ENCODE measurements around the gene OR10S1. TPM values are rescaled to one million over a fixed set of nuclear protein-coding genes. Genes with fewer than 3 reads are reported as not detected.
"Not testable (repeated sequence)": the region's sequence is repeated elsewhere in the genome, so short reads cannot be mapped to it uniquely, and the experiment has no call there.

Gene OR10S1, protein sequence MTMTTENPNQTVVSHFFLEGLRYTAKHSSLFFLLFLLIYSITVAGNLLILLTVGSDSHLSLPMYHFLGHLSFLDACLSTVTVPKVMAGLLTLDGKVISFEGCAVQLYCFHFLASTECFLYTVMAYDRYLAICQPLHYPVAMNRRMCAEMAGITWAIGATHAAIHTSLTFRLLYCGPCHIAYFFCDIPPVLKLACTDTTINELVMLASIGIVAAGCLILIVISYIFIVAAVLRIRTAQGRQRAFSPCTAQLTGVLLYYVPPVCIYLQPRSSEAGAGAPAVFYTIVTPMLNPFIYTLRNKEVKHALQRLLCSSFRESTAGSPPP
- not detected for total RNA-seq
- not detected for polyA plus RNA-seq
- long read RNA-seq, donor 1: 0 reads
- long read RNA-seq, donor 2: 0 reads

DNA sequence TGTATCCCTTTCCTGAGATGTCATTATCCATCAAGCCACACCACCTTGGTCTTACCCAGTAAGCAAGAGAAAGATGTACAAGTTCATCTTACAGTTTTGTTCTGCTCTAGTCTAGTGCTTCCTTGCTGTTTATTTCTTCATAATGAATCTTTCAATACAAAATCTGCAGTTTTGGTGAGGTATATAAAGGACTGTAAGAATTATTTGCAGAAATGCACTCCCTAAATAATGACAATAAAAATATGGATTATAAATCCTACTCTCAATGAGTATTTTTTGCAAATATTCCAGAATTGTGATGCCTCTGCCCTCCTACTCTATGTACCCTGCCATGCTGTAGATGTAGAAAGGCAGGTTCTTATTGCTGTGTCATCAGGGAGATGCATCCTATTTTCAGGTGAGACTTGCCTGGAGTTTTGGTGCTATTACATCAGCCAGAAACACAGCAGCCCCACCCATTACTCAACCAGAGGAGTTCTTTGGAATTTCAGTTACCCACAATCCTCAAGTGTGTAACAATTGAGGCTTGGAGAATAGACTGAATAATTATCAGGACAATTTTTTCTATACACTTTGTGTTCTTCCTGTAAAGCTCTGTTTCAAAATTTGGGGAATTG is at the start of gene OR10S1:
OR10S1 (minus strand) TSS at position 51 of the 617 bp plus-strand sequence. CDS start 117 bp downstream, outside the sequence.
- DNase-seq (no peak), ATAC-seq (ENCODE audit: low FRiP score) (no peak)
- Histone ChIP-seq H3K27ac (ENCODE audit: low read depth in 1 of 2, low read length in 2 of 2) (no peak within 1 kb of the TSS), H3K4me3 (ENCODE audit: low read length in 2 of 2) (no peak within 1 kb of the TSS), H3K27me3 (ENCODE audit: control insufficient read depth in 1 of 2, insufficient read depth in 2 of 2, low read length in 1 of 2) (no peaks in the 10 kb centered on the region), H3K9me3 (ENCODE audit: control insufficient read depth, low read length) (peaks cover 3% of the 10 kb centered on the region), H3K36me3 (ENCODE audit: control insufficient read depth in 1 of 2, insufficient read depth in 2 of 2, low read length in 1 of 2) (no peaks in the 10 kb centered on the region), H3K4me1 (ENCODE audit: control insufficient read depth in 1 of 2, insufficient read depth in 2 of 2, low read length in 2 of 2) (no peaks in the 10 kb centered on the region)
- intact Hi-C loops (cut with DNase I): no loop called here

GRCh38 chr11:124026498-124026897 is 48.9 kb upstream of the OR10S1 start, which contains the start of gene OR10G8:
Gene OR10G8 (plus strand): TSS chr11:124026798. CDS start chr11:124029623, 2,825 bp downstream.
- no peaks in the 10 kb centered on the region for H3K4me1 ChIP-seq (ENCODE audit: control insufficient read depth in 1 of 2, insufficient read depth in 2 of 2, low read length in 2 of 2)
- H3K9me3 ChIP-seq (ENCODE audit: control insufficient read depth, low read length): no peaks in the 10 kb centered on the region
- no peaks in the 10 kb centered on the region for H3K36me3 ChIP-seq (ENCODE audit: control insufficient read depth in 1 of 2, insufficient read depth in 2 of 2, low read length in 1 of 2)
- no peak within 1 kb of the TSS for H3K4me3 ChIP-seq (ENCODE audit: low read length in 2 of 2)
- no peaks in the 10 kb centered on the region for H3K27me3 ChIP-seq (ENCODE audit: control insufficient read depth in 1 of 2, insufficient read depth in 2 of 2, low read length in 1 of 2)
- H3K27ac ChIP-seq (ENCODE audit: low read depth in 1 of 2, low read length in 2 of 2): no peak within 1 kb of the TSS
- no peak for DNase-seq
- no peak for ATAC-seq (ENCODE audit: low FRiP score)
- intact Hi-C loops (cut with DNase I): no loop called here
- WGBS, 2 donors: 64 to 77% methylated on average over 2 of the region's 2 CpGs

- H3K36me3 ChIP-seq (ENCODE audit: control insufficient read depth in 1 of 2, insufficient read depth in 2 of 2, low read length in 1 of 2); H3K4me1 ChIP-seq (ENCODE audit: control insufficient read depth in 1 of 2, insufficient read depth in 2 of 2, low read length in 2 of 2); H3K27ac ChIP-seq (ENCODE audit: low read depth in 1 of 2, low read length in 2 of 2); H3K9me3 ChIP-seq (ENCODE audit: control insufficient read depth, low read length); DNase-seq; H3K27me3 ChIP-seq (ENCODE audit: control insufficient read depth in 1 of 2, insufficient read depth in 2 of 2, low read length in 1 of 2); H3K4me3 ChIP-seq (ENCODE audit: low read length in 2 of 2); intact Hi-C loops (cut with DNase I): not testable (repeated sequence)
- 89 to 91% methylated on average over 3 to 6 of the region's 9 CpGs for WGBS, 2 donors
- ATAC-seq (ENCODE audit: low FRiP score): peak; percentile 56
Observed at GRCh38 chr11:124015837-124016236, 38.3 kb upstream of the OR10S1 start.

DNA sequence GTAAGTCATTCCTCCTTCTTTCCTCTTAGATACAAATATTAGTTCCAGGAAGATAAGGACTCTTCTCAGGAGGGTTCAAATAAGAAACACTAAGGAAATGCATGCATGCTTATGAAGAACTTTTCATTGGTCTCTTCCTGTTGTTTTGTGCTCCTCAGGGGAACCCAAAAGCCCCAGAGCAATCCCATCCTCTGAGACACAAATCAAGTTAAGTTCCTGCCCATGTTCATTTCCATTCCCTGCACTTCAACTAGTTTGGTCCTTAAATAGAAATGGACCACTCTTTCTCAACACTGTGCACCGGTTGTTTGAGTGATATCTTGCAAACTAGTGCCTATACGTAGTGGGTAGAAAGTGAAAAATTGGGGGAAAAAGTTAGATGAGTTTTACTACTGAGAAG is 35.1 kb upstream of the OR10S1 start, which contains the start of gene OR10G4:
OR10G4 (plus strand) TSS at position 301 of the 400 bp plus-strand sequence. CDS start 2,578 bp downstream, outside the sequence.
- ATAC-seq (ENCODE audit: low FRiP score): no peak
- H3K4me3 ChIP-seq (ENCODE audit: low read length in 2 of 2): no peak within 1 kb of the TSS
- no peaks in the 10 kb centered on the region for H3K27me3 ChIP-seq (ENCODE audit: control insufficient read depth in 1 of 2, insufficient read depth in 2 of 2, low read length in 1 of 2)
- peaks cover 3% of the 10 kb centered on the region for H3K9me3 ChIP-seq (ENCODE audit: control insufficient read depth, low read length)
- intact Hi-C loops (cut with DNase I): no loop called here
- 65 to 72% methylated on average over 2 of the region's 2 CpGs for WGBS, 2 donors
- no peaks in the 10 kb centered on the region for H3K4me1 ChIP-seq (ENCODE audit: control insufficient read depth in 1 of 2, insufficient read depth in 2 of 2, low read length in 2 of 2)
- H3K27ac ChIP-seq (ENCODE audit: low read depth in 1 of 2, low read length in 2 of 2): no peak within 1 kb of the TSS
- no peak for DNase-seq
- H3K36me3 ChIP-seq (ENCODE audit: control insufficient read depth in 1 of 2, insufficient read depth in 2 of 2, low read length in 1 of 2): no peaks in the 10 kb centered on the region

- 77 to 79% methylated on average over 1 of the region's 1 CpG for WGBS, 2 donors
- Histone ChIP-seq H3K27ac (ENCODE audit: low read depth in 1 of 2, low read length in 2 of 2) (no peak within 1 kb of the TSS), H3K36me3 (ENCODE audit: control insufficient read depth in 1 of 2, insufficient read depth in 2 of 2, low read length in 1 of 2) (no peaks in the 10 kb centered on the region), H3K4me3 (ENCODE audit: low read length in 2 of 2) (no peak within 1 kb of the TSS), H3K4me1 (ENCODE audit: control insufficient read depth in 1 of 2, insufficient read depth in 2 of 2, low read length in 2 of 2) (no peaks in the 10 kb centered on the region), H3K27me3 (ENCODE audit: control insufficient read depth in 1 of 2, insufficient read depth in 2 of 2, low read length in 1 of 2) (no peaks in the 10 kb centered on the region), H3K9me3 (ENCODE audit: control insufficient read depth, low read length) (no peaks in the 10 kb centered on the region)
- intact Hi-C loops (cut with DNase I): no loop called here
- ATAC-seq (ENCODE audit: low FRiP score): no peak
- no peak for DNase-seq
Observed at GRCh38 chr11:123995119-123995518, 17.5 kb upstream of the OR10S1 start, which contains the start of gene OR10G6. Gene OR10G6 (minus strand): TSS chr11:123995161. CDS start chr11:123995161, 0 bp downstream.

- Histone ChIP-seq H3K9me3 (ENCODE audit: control insufficient read depth, low read length) (peaks cover 3% of the 10 kb centered on the region), H3K36me3 (ENCODE audit: control insufficient read depth in 1 of 2, insufficient read depth in 2 of 2, low read length in 1 of 2) (no peaks in the 10 kb centered on the region), H3K27ac (ENCODE audit: low read depth in 1 of 2, low read length in 2 of 2) (no peak overlapping the region), H3K27me3 (ENCODE audit: control insufficient read depth in 1 of 2, insufficient read depth in 2 of 2, low read length in 1 of 2) (no peaks in the 10 kb centered on the region), H3K4me1 (ENCODE audit: control insufficient read depth in 1 of 2, insufficient read depth in 2 of 2, low read length in 2 of 2) (no peaks in the 10 kb centered on the region), H3K4me3 (ENCODE audit: low read length in 2 of 2) (no peak overlapping the region)
- WGBS, 2 donors: 77 to 83% methylated on average over 5 of the region's 5 CpGs
- ATAC-seq (ENCODE audit: low FRiP score) (no peak), DNase-seq (no peak)
- intact Hi-C loops (cut with DNase I): no loop called here
Observed at GRCh38 chr11:123979311-123979710, 1.7 kb upstream of the OR10S1 start.

- H3K36me3 ChIP-seq (ENCODE audit: control insufficient read depth in 1 of 2, insufficient read depth in 2 of 2, low read length in 1 of 2): no peaks in the 10 kb centered on the region
- H3K4me3 ChIP-seq (ENCODE audit: low read length in 2 of 2): no peak overlapping the region
- H3K4me1 ChIP-seq (ENCODE audit: control insufficient read depth in 1 of 2, insufficient read depth in 2 of 2, low read length in 2 of 2): no peaks in the 10 kb centered on the region
- peaks cover 3% of the 10 kb centered on the region for H3K9me3 ChIP-seq (ENCODE audit: control insufficient read depth, low read length)
- ATAC-seq (ENCODE audit: low FRiP score) (no peak), DNase-seq (peak in 1 of 2 donors; percentile 73)
- 84 to 87% methylated on average over 18 of the region's 18 CpGs for WGBS, 2 donors
- no peaks in the 10 kb centered on the region for H3K27me3 ChIP-seq (ENCODE audit: control insufficient read depth in 1 of 2, insufficient read depth in 2 of 2, low read length in 1 of 2)
- no peak overlapping the region for H3K27ac ChIP-seq (ENCODE audit: low read depth in 1 of 2, low read length in 2 of 2)
- intact Hi-C loops (cut with DNase I): no loop called here
Observed at GRCh38 chr11:123976770-123977560, 616 bp downstream of the OR10S1 start.

- 58 to 74% methylated on average over 1 of the region's 1 CpG for WGBS, 2 donors
- H3K4me3 ChIP-seq (ENCODE audit: low read length in 2 of 2): no peak overlapping the region
- H3K27ac ChIP-seq (ENCODE audit: low read depth in 1 of 2, low read length in 2 of 2): no peak overlapping the region
- DNase-seq: no peak
- no peaks in the 10 kb centered on the region for H3K27me3 ChIP-seq (ENCODE audit: control insufficient read depth in 1 of 2, insufficient read depth in 2 of 2, low read length in 1 of 2)
- H3K36me3 ChIP-seq (ENCODE audit: control insufficient read depth in 1 of 2, insufficient read depth in 2 of 2, low read length in 1 of 2): no peaks in the 10 kb centered on the region
- H3K4me1 ChIP-seq (ENCODE audit: control insufficient read depth in 1 of 2, insufficient read depth in 2 of 2, low read length in 2 of 2): no peaks in the 10 kb centered on the region
- intact Hi-C loops (cut with DNase I): no loop called here
- no peak for ATAC-seq (ENCODE audit: low FRiP score)
- H3K9me3 ChIP-seq (ENCODE audit: control insufficient read depth, low read length): peaks cover 5% of the 10 kb centered on the region
Observed at GRCh38 chr11:123973816-123974215, 3.8 kb downstream of the OR10S1 start.
